ENCODE data around the gene MYF6. TPM values are rescaled to one million over a fixed set of nuclear protein-coding genes. Genes with fewer than 3 reads are reported as not detected.

The MYF6 gene
- total RNA-seq, 1 experiment from 2014 or later, result 29.3 TPM

GRCh38 chr12:80754274-80754673 lies 46.8 kb downstream of the MYF6 start:
- no peak for DNase-seq (ENCODE audit: low read depth)

- DNase-seq (ENCODE audit: low read depth), result peak; percentile 44
These were observed 49.4 kb downstream of the MYF6 start for GRCh38 chr12:80756875-80757274.

Other genes starting within 250 kb of the MYF6 start
- gene MYF5, start 9.3 kb downstream of the MYF6 start, total RNA-seq (2014; rRNA removed), result 628 and 957 TPM in 2 replicates
- 0.57 and 1.3 TPM in 2 replicates for gene LIN7A, start 230.3 kb downstream of the MYF6 start, total RNA-seq (2014; rRNA removed)

All from LHCN-M2 (cell line).